ENCODE data around the gene ZNF20.
A peak's percentile ranks its signal among the peaks of the same experiment; 100 is the strongest.

GRCh38 chr19:12137221-12137940 lies 2.8 kb downstream of the ZNF20 start:
- TF ChIP-seq CTCF (optimal IDR thresholded peaks at IDR 0.05 in 1 of 3, IDR thresholded peaks at IDR 0.05 in 1 of 3, conservative IDR thresholded peaks at IDR 0.05 in 1 of 3; ENCODE audit: extremely low read depth in 1 of 3, insufficient read depth in 2 of 3, low read length in 3 of 3) (peak; percentile 19 to 50 (median 49)), EZH2 (IDR thresholded peaks at IDR 0.05; ENCODE audit: low read length) (no peak)

All from keratinocyte (primary cell).